Tibial nerve (tissue), 4 donors: ENCODE data around the gene CST7. TPM values are rescaled to one million over a fixed set of nuclear protein-coding genes. Genes with fewer than 3 reads are reported as not detected.

ENCODE experiments used
- DNase-seq, 2 donors: peaks; one replicate each; pipeline ENCODE4 v3.0.0-alpha.2; 2019; ENCODE audit warnings: low spot score in 2 of 2
- H3K27ac ChIP-seq, 4 donors: fragments of 200-600 bp; sonication (generic) in 3 of 4; one replicate each; pipeline ENCODE4 v1.5.1; 2017 to 2019; ENCODE audit warnings: mild to moderate bottlenecking in 1 of 4
- H3K27me3 ChIP-seq, 2 donors: fragments of 200-600 bp; sonication (generic) in 1 of 2; one replicate each; pipeline versions ENCODE4 v1.5.1 to v1.6.0; 2017 to 2019
- H3K36me3 ChIP-seq, 3 donors: fragments of 200-600 bp; sonication (generic); one replicate each; pipeline ENCODE4 v1.5.1; 2018 to 2019
- H3K4me1 ChIP-seq, 4 donors: fragments of 200-600 bp; sonication (generic) in 3 of 4; one replicate each; pipeline ENCODE4 v1.5.1; 2017 to 2019
- H3K4me3 ChIP-seq, 4 donors: fragments of 200-600 bp; sonication (generic) in 3 of 4; one replicate each; pipeline ENCODE4 v1.5.1; 2017 to 2019; ENCODE audit warnings: mild to moderate bottlenecking in 1 of 4, moderate library complexity in 1 of 4
- H3K9me3 ChIP-seq, 4 donors: fragments of 200-600 bp; sonication (generic) in 3 of 4; one replicate each; pipeline ENCODE4 v1.5.1; 2017 to 2019
- CTCF ChIP-seq, 5 experiments: fragments of 200-600 bp in 3 of 5; fragments of 450-650 bp in 2 of 5; sonication (generic) in 3 of 5; IDR thresholded peaks; one replicate each; pipeline ENCODE4 v1.5.1; 2016 to 2019; ENCODE audit warnings: antibody characterized with exemption in 5 of 5, mild to moderate bottlenecking in 3 of 5, moderate library complexity in 2 of 5
- EP300 ChIP-seq, 2 donors: sonication (generic); formaldehyde crosslinking; IDR thresholded peaks; one replicate each; pipeline ENCODE4 v1.6.1; 2017; ENCODE audit warnings: antibody characterized with exemption in 2 of 2, mild to moderate bottlenecking in 1 of 2
- POLR2A ChIP-seq, 2 donors: fragments of 450-650 bp; IDR thresholded peaks; one replicate each; pipeline ENCODE4 v1.6.1; 2017; ENCODE audit warnings: antibody characterized with exemption in 2 of 2, mild to moderate bottlenecking in 2 of 2, moderate library complexity in 2 of 2
- WGBS, 2 donors: methylation state at CpG; one replicate each; pipeline ENCODE4 v1.1.5; 2018; 5-methylcytosine and 5-hydroxymethylcytosine counted together
- total RNA-seq, 4 donors: library from RNA; depleted of rRNA; stranded (reverse); fragments of >200 nt; gene quantifications; one replicate each; pipeline ENCODE4 v1.1.0, GENCODE V29; 2016

Gene CST7
- total RNA-seq, 4 donors from 2014 or later: 0.84 to 6.1 TPM; not detected in 2

- WGBS, 2 donors: 43 to 51% methylated on average over 4 of the region's 4 CpGs
- TF ChIP-seq EP300 (IDR thresholded peaks at IDR 0.05): no peak
- no peak for TF ChIP-seq POLR2A (IDR thresholded peaks at IDR 0.05)
- TF ChIP-seq CTCF (IDR thresholded peaks at IDR 0.05): no peak
- no peak overlapping the region for H3K4me3 ChIP-seq
- no peaks in the 10 kb centered on the region for H3K27me3 ChIP-seq
- H3K9me3 ChIP-seq: peaks cover 0 to 3% (median 0%) of the 10 kb centered on the region in 4 donors
- peaks cover 0 to 71% (median 8%) of the 10 kb centered on the region in 3 donors for H3K36me3 ChIP-seq
- peak overlapping the region in 3 of 4 donors; percentile 23 to 76 (median 62) for H3K27ac ChIP-seq
- peaks cover 3 to 44% (median 4%) of the 10 kb centered on the region in 4 donors for H3K4me1 ChIP-seq
- DNase-seq: no peak
These were observed 32.2 kb downstream of the CST7 start for GRCh38 chr20:24981282-24981681.

GRCh38 chr20:24981790-24982189 is 32.7 kb downstream of the CST7 start:
- Histone ChIP-seq H3K27ac (peak overlapping the region in 2 of 4 donors; percentile 62 to 76), H3K36me3 (peaks cover 0 to 66% (median 4%) of the 10 kb centered on the region in 3 donors), H3K4me1 (peaks cover 3 to 44% (median 4%) of the 10 kb centered on the region in 4 donors), H3K9me3 (no peaks in the 10 kb centered on the region), H3K27me3 (no peaks in the 10 kb centered on the region), H3K4me3 (no peak overlapping the region)
- 46 to 52% methylated on average over 3 of the region's 3 CpGs for WGBS, 2 donors
- DNase-seq: no peak
- no peak for TF ChIP-seq CTCF (IDR thresholded peaks at IDR 0.05)
- TF ChIP-seq POLR2A (IDR thresholded peaks at IDR 0.05): no peak
- TF ChIP-seq EP300 (IDR thresholded peaks at IDR 0.05): peak in 1 of 2 donors; percentile 42

DNA sequence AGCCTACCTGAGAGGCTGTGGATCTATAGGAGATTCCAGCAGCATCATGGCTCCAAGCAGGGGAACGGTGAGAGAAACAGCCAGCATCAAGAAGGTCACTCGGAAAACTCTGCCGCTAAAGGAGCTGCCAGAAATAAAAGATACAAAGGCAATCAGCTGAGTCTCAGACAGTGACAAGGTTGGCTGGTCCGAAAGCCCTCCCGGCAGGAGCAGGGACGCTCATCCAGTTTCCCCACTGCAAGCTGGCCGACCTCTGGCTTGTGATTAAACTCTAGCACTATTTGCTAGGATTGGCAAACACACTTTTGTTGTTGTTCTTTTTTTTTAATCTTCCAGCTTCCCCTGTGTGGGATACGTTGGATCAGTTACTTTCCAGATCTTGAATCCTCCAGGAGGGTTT is 34.8 kb downstream of the CST7 start:
- Histone ChIP-seq H3K4me3 (no peak overlapping the region), H3K27ac (peak overlapping the region in 1 of 4 donors; percentile 25), H3K4me1 (peaks cover 0 to 35% (median 0%) of the 10 kb centered on the region in 4 donors), H3K9me3 (no peaks in the 10 kb centered on the region), H3K27me3 (no peaks in the 10 kb centered on the region), H3K36me3 (peaks cover 0 to 45% (median 4%) of the 10 kb centered on the region in 3 donors)
- DNase-seq: no peak
- TF ChIP-seq EP300 (IDR thresholded peaks at IDR 0.05) (no peak), POLR2A (IDR thresholded peaks at IDR 0.05) (no peak), CTCF (IDR thresholded peaks at IDR 0.05) (no peak)
- WGBS, 2 donors: 76 to 78% methylated on average over 8 of the region's 8 CpGs

DNA sequence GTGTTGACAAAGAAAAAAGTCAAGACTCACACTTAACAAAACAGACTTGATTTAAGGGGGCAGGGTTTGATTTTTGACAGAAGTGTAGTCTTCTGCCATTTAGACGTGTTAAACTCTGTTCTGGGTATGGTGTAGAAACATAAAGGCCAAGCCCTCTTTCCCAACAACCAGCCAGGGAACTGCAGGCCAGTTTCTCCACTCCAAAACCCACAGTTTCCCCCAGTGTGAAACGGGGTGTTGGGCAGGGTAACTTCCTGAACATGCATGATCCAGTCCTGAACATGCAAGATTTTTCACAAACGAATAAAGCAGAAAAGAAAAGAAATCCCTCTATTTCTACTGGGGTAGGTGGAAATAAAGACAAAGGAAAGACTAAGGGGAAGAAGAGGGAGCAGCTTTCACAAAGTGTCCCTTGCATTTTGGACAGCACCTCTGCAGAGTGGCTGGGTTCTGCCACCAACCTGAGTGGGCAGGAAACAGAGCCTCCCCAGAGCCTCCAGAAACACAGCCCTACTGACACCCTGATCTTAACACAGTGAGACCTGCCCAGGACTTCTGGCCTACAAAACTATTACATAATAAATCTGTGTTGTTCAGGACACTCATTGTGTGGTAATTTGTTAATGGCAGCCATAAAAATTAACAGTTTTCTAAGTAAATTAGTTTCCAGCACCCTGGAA is 36.0 kb downstream of the CST7 start:
- TF ChIP-seq CTCF (IDR thresholded peaks at IDR 0.05) (no peak), EP300 (IDR thresholded peaks at IDR 0.05) (no peak), POLR2A (IDR thresholded peaks at IDR 0.05) (no peak)
- no peak overlapping the region for H3K4me3 ChIP-seq
- H3K9me3 ChIP-seq: no peaks in the 10 kb centered on the region
- no peak for DNase-seq
- 52 to 64% methylated on average over 3 of the region's 3 CpGs for WGBS, 2 donors
- H3K36me3 ChIP-seq: peaks cover 0 to 33% (median 4%) of the 10 kb centered on the region in 3 donors
- H3K4me1 ChIP-seq: peaks cover 0 to 35% (median 0%) of the 10 kb centered on the region in 4 donors
- H3K27ac ChIP-seq: peak overlapping the region in 2 of 4 donors; percentile 25 to 49
- no peaks in the 10 kb centered on the region for H3K27me3 ChIP-seq

DNA sequence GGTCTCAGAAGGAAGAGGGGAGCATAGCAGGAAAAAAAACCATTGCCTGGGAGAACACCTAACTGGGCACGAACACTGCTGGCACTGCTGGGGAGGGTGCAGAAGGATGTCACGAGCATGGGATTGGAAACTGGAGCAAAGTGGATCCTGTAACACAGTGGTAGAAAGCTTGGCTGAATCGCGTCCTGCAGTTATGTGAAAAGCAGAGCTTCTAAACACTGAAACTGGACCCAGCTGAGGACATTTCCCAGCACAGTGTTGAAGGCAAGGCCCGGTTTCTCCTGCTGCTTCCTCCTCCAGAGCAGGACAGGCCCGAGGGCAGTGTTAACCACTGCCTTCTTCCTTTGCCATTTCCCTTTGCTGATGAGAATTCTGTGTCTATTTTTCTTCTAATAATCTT is 36.7 kb downstream of the CST7 start:
- TF ChIP-seq CTCF (IDR thresholded peaks at IDR 0.05) (no peak), EP300 (IDR thresholded peaks at IDR 0.05) (no peak), POLR2A (IDR thresholded peaks at IDR 0.05) (no peak)
- H3K27ac ChIP-seq: peak overlapping the region in 1 of 4 donors; percentile 15
- peaks cover 0 to 42% (median 3%) of the 10 kb centered on the region in 4 donors for H3K4me1 ChIP-seq
- peaks cover 0 to 26% (median 4%) of the 10 kb centered on the region in 3 donors for H3K36me3 ChIP-seq
- no peaks in the 10 kb centered on the region for H3K27me3 ChIP-seq
- H3K9me3 ChIP-seq: no peaks in the 10 kb centered on the region
- no peak for DNase-seq
- WGBS, 2 donors: 68 to 75% methylated on average over 6 of the region's 6 CpGs
- no peak overlapping the region for H3K4me3 ChIP-seq
